ENCODE data around the gene ELOB. TPM values are rescaled to one million over a fixed set of nuclear protein-coding genes. Genes with fewer than 3 reads are reported as not detected.

Gene ELOB
- polyA plus RNA-seq (2013, experiment 1 of 2), result 177 TPM
- polyA plus RNA-seq (2013, experiment 2 of 2), result 174 TPM

DNA sequence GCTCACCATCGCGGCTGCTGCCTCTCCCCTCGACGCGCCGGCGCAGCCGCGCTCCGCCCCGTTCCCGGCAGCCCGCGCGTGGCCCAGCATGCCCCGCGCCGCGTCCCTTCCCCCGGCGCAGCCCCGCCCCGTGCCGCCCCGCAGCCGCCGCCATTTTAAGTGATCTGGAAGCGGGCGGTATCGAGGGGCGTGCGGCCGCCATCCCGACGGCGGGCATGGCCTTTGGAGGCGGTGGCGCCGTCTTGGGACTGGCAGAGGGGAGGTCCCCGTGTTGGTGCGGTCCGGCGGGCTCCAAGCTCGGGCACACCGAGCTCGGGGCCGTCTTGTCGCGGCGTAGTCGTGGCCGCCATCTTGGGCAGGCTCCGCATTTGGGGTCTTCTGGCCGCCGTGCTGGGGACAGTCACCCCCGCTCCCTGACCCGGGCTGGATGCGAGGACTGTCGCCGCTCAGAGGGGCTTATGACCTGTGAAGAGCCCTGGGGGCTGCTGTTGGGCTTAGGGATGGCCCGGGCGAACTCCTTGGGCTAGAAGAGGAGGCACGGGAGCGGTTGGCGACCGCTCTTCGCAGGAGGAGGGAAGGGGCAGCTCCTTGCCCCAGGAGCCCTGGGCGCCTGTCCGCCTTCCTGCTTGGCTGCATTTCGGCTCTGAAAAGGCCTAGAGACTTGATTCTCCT is at the start of gene ELOB:
Gene ELOB, minus strand, starts transcription at position 50 of the 672 bp plus-strand sequence. Its CDS starts 41 bp downstream, at position 9.
- Histone ChIP-seq H3K18ac (ENCODE audit: low read length) (peak within 1 kb of the TSS; percentile 100), H2BK12ac (ENCODE audit: low read length) (no peak within 1 kb of the TSS), H2AK5ac (ENCODE audit: low read depth, low read length) (peak within 1 kb of the TSS; percentile 99), H3K36me3 (replicated peaks in 1 of 2; ENCODE audit: control insufficient read depth in 2 of 2, insufficient read depth in 2 of 2, low read length in 2 of 2) (peaks cover 24 to 43% of the 10 kb centered on the region in 2 donors), H3K4me2 (ENCODE audit: insufficient read depth, low read length, poor library complexity, severe bottlenecking) (peak within 1 kb of the TSS; percentile 98), H3K4me3 (ENCODE audit: low read length in 2 of 2) (peak within 1 kb of the TSS; percentile 79 to 97), H4K91ac (ENCODE audit: low read depth, low read length, poor library complexity) (peak within 1 kb of the TSS; percentile 100), H3K27ac (replicated peaks; ENCODE audit: low read length) (peak within 1 kb of the TSS; percentile 95), H2AFZ (ENCODE audit: low read length) (peak within 1 kb of the TSS; percentile 94), H3K23ac (ENCODE audit: low read depth, low read length, poor library complexity) (peak within 1 kb of the TSS; percentile 99), H4K8ac (ENCODE audit: low read depth, low read length) (peak within 1 kb of the TSS; percentile 97), H3K14ac (ENCODE audit: low read length) (peak within 1 kb of the TSS; percentile 100), H2BK120ac (ENCODE audit: low read depth, low read length) (peak within 1 kb of the TSS; percentile 95), H2BK5ac (ENCODE audit: low read length) (peak within 1 kb of the TSS; percentile 98), H3K9ac (ENCODE audit: low read depth, low read length, poor library complexity) (peak within 1 kb of the TSS; percentile 100), H3K4ac (ENCODE audit: low read length) (peak within 1 kb of the TSS; percentile 100), H3K79me1 (ENCODE audit: low read depth, low read length) (peaks cover 15% of the 10 kb centered on the region), H2BK15ac (ENCODE audit: low read length) (no peak within 1 kb of the TSS), H3K27me3 (ENCODE audit: control insufficient read depth in 3 of 3, insufficient read depth in 3 of 3, low read depth in 1 of 3, low read length in 3 of 3) (no peaks in the 10 kb centered on the region), H3K4me1 (ENCODE audit: control insufficient read depth in 2 of 2, insufficient read depth in 1 of 2, low read depth in 1 of 2, low read length in 2 of 2) (peaks cover 8 to 11% of the 10 kb centered on the region in 2 donors), H3K9me3 (replicated peaks in 1 of 2; ENCODE audit: control insufficient read depth in 2 of 2, insufficient read depth in 1 of 2, low read depth in 1 of 2, low read length in 2 of 2) (no peaks in the 10 kb centered on the region)
- DNase-seq (ENCODE audit: low spot score), result peak; percentile 86
- WGBS, 2 donors (ENCODE audit: extremely low coverage in 2 of 2, insufficient read length in 2 of 2, insufficient replicate concordance in 1 of 2), result no CpG with 5 or more reads among the region's 70 CpGs

DNA sequence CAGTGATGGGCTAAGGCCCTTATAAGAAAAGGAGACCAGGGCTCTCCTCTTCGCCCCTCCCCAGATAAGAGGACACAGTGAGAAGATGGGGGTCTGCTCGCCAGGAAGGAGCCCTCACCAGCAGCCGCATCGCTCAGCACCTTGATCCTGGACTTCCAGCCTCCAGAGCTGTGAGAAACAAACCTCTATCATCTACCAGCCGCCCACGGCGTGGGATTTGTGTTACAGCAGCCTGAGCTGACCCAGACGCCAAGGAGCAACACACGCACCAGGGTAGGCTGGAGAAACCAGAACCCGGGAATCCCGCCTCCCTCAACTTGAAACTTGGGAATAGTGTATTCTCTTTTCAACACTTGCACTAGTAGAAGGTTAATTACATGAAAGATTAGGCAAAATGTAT is 48.8 kb upstream of the ELOB start:
- no peak for DNase-seq (ENCODE audit: low spot score)
- WGBS, 2 donors (ENCODE audit: extremely low coverage in 2 of 2, insufficient read length in 2 of 2, insufficient replicate concordance in 1 of 2), result no CpG with 5 or more reads among the region's 11 CpGs
- Histone ChIP-seq H3K4me1 (ENCODE audit: control insufficient read depth in 2 of 2, insufficient read depth in 1 of 2, low read depth in 1 of 2, low read length in 2 of 2) (no peaks in the 10 kb centered on the region), H2BK5ac (ENCODE audit: low read length) (no peak overlapping the region), H2AFZ (ENCODE audit: low read length) (no peak overlapping the region), H3K27ac (replicated peaks; ENCODE audit: low read length) (no peak overlapping the region), H3K14ac (ENCODE audit: low read length) (no peak overlapping the region), H2BK120ac (ENCODE audit: low read depth, low read length) (no peak overlapping the region), H3K4me2 (ENCODE audit: insufficient read depth, low read length, poor library complexity, severe bottlenecking) (no peak overlapping the region), H3K9ac (ENCODE audit: low read depth, low read length, poor library complexity) (no peak overlapping the region), H3K18ac (ENCODE audit: low read length) (no peak overlapping the region), H3K23ac (ENCODE audit: low read depth, low read length, poor library complexity) (no peak overlapping the region), H2AK5ac (ENCODE audit: low read depth, low read length) (no peak overlapping the region), H4K91ac (ENCODE audit: low read depth, low read length, poor library complexity) (no peak overlapping the region), H2BK15ac (ENCODE audit: low read length) (no peak overlapping the region), H3K4ac (ENCODE audit: low read length) (no peak overlapping the region), H3K36me3 (replicated peaks in 1 of 2; ENCODE audit: control insufficient read depth in 2 of 2, insufficient read depth in 2 of 2, low read length in 2 of 2) (no peaks in the 10 kb centered on the region), H3K9me3 (replicated peaks in 1 of 2; ENCODE audit: control insufficient read depth in 2 of 2, insufficient read depth in 1 of 2, low read depth in 1 of 2, low read length in 2 of 2) (no peaks in the 10 kb centered on the region), H3K79me1 (ENCODE audit: low read depth, low read length) (no peaks in the 10 kb centered on the region), H3K27me3 (ENCODE audit: control insufficient read depth in 3 of 3, insufficient read depth in 3 of 3, low read depth in 1 of 3, low read length in 3 of 3) (peaks cover 0 to 55% (median 0%) of the 10 kb centered on the region in 3 experiments), H3K4me3 (ENCODE audit: low read length in 2 of 2) (no peak overlapping the region), H2BK12ac (ENCODE audit: low read length) (no peak overlapping the region), H4K8ac (ENCODE audit: low read depth, low read length) (no peak overlapping the region)

GRCh38 chr16:2825049-2825742 is 48.1 kb upstream of the ELOB start:
- no peak overlapping the region for H3K9ac ChIP-seq (ENCODE audit: low read depth, low read length, poor library complexity)
- H3K23ac ChIP-seq (ENCODE audit: low read depth, low read length, poor library complexity), result no peak overlapping the region
- H3K79me1 ChIP-seq (ENCODE audit: low read depth, low read length), result no peaks in the 10 kb centered on the region
- no peak overlapping the region for H3K18ac ChIP-seq (ENCODE audit: low read length)
- H2BK12ac ChIP-seq (ENCODE audit: low read length), result no peak overlapping the region
- no peak overlapping the region for H2BK120ac ChIP-seq (ENCODE audit: low read depth, low read length)
- no peak overlapping the region for H3K27ac ChIP-seq (replicated peaks; ENCODE audit: low read length)
- no peak overlapping the region for H2AFZ ChIP-seq (ENCODE audit: low read length)
- no peak overlapping the region for H3K4me2 ChIP-seq (ENCODE audit: insufficient read depth, low read length, poor library complexity, severe bottlenecking)
- H3K9me3 ChIP-seq (replicated peaks in 1 of 2; ENCODE audit: control insufficient read depth in 2 of 2, insufficient read depth in 1 of 2, low read depth in 1 of 2, low read length in 2 of 2), result no peaks in the 10 kb centered on the region
- no peak for DNase-seq (ENCODE audit: low spot score)
- H4K8ac ChIP-seq (ENCODE audit: low read depth, low read length), result peak overlapping the region; percentile 29
- H2BK5ac ChIP-seq (ENCODE audit: low read length), result no peak overlapping the region
- no peak overlapping the region for H3K14ac ChIP-seq (ENCODE audit: low read length)
- no peak overlapping the region for H3K4me3 ChIP-seq (ENCODE audit: low read length in 2 of 2)
- H3K27me3 ChIP-seq (ENCODE audit: control insufficient read depth in 3 of 3, insufficient read depth in 3 of 3, low read depth in 1 of 3, low read length in 3 of 3), result peaks cover 0 to 62% (median 0%) of the 10 kb centered on the region in 3 experiments
- peaks cover 0 to 5% of the 10 kb centered on the region in 2 donors for H3K4me1 ChIP-seq (ENCODE audit: control insufficient read depth in 2 of 2, insufficient read depth in 1 of 2, low read depth in 1 of 2, low read length in 2 of 2)
- H3K4ac ChIP-seq (ENCODE audit: low read length), result no peak overlapping the region
- H2BK15ac ChIP-seq (ENCODE audit: low read length), result no peak overlapping the region
- no peak overlapping the region for H2AK5ac ChIP-seq (ENCODE audit: low read depth, low read length)
- H4K91ac ChIP-seq (ENCODE audit: low read depth, low read length, poor library complexity), result no peak overlapping the region
- no peaks in the 10 kb centered on the region for H3K36me3 ChIP-seq (replicated peaks in 1 of 2; ENCODE audit: control insufficient read depth in 2 of 2, insufficient read depth in 2 of 2, low read length in 2 of 2)
- no CpG with 5 or more reads among the region's 26 CpGs for WGBS, 2 donors (ENCODE audit: extremely low coverage in 2 of 2, insufficient read length in 2 of 2, insufficient replicate concordance in 1 of 2)

GRCh38 chr16:2824626-2825025 is 47.5 kb upstream of the ELOB start:
- Histone ChIP-seq H3K23ac (ENCODE audit: low read depth, low read length, poor library complexity) (no peak overlapping the region), H2BK15ac (ENCODE audit: low read length) (no peak overlapping the region), H3K79me1 (ENCODE audit: low read depth, low read length) (no peaks in the 10 kb centered on the region), H3K4me3 (ENCODE audit: low read length in 2 of 2) (peak overlapping the region in 1 of 2 donors; percentile 21), H3K27me3 (ENCODE audit: control insufficient read depth in 3 of 3, insufficient read depth in 3 of 3, low read depth in 1 of 3, low read length in 3 of 3) (peaks cover 0 to 64% (median 0%) of the 10 kb centered on the region in 3 experiments), H3K14ac (ENCODE audit: low read length) (no peak overlapping the region), H4K91ac (ENCODE audit: low read depth, low read length, poor library complexity) (no peak overlapping the region), H2BK120ac (ENCODE audit: low read depth, low read length) (no peak overlapping the region), H2BK5ac (ENCODE audit: low read length) (no peak overlapping the region), H4K8ac (ENCODE audit: low read depth, low read length) (no peak overlapping the region), H3K27ac (replicated peaks; ENCODE audit: low read length) (no peak overlapping the region), H3K4ac (ENCODE audit: low read length) (no peak overlapping the region), H2AK5ac (ENCODE audit: low read depth, low read length) (no peak overlapping the region), H2AFZ (ENCODE audit: low read length) (no peak overlapping the region), H3K4me1 (ENCODE audit: control insufficient read depth in 2 of 2, insufficient read depth in 1 of 2, low read depth in 1 of 2, low read length in 2 of 2) (peaks cover 0 to 8% of the 10 kb centered on the region in 2 donors), H2BK12ac (ENCODE audit: low read length) (no peak overlapping the region), H3K18ac (ENCODE audit: low read length) (no peak overlapping the region), H3K36me3 (replicated peaks in 1 of 2; ENCODE audit: control insufficient read depth in 2 of 2, insufficient read depth in 2 of 2, low read length in 2 of 2) (no peaks in the 10 kb centered on the region), H3K9ac (ENCODE audit: low read depth, low read length, poor library complexity) (no peak overlapping the region), H3K9me3 (replicated peaks in 1 of 2; ENCODE audit: control insufficient read depth in 2 of 2, insufficient read depth in 1 of 2, low read depth in 1 of 2, low read length in 2 of 2) (no peaks in the 10 kb centered on the region), H3K4me2 (ENCODE audit: insufficient read depth, low read length, poor library complexity, severe bottlenecking) (no peak overlapping the region)
- WGBS, 2 donors (ENCODE audit: extremely low coverage in 2 of 2, insufficient read length in 2 of 2, insufficient replicate concordance in 1 of 2), result no CpG with 5 or more reads among the region's 10 CpGs
- no peak for DNase-seq (ENCODE audit: low spot score)
